Esophagus muscularis mucosa (tissue), 4 donors: ENCODE results near the gene TMEM127. TPM values are rescaled to one million over a fixed set of nuclear protein-coding genes. Genes with fewer than 3 reads are reported as not detected.

Experiments used
- DNase-seq: peaks from one replicate; pipeline ENCODE4 v3.0.0-alpha.2; 2017; ENCODE audit errors: extremely low spot score
- H3K27ac ChIP-seq, 4 donors: fragments of 200-600 bp; sonication (generic); replicated peaks in 1 of 4; 1 replicate in 3 of 4; 2 replicates in 1 of 4; pipeline ENCODE4 v1.5.1; 2016 to 2019; ENCODE audit warnings: mild to moderate bottlenecking in 1 of 4
- H3K27me3 ChIP-seq, 4 donors: fragments of 200-600 bp; sonication (generic); one replicate each; pipeline versions ENCODE4 v1.5.1 to v1.6.0; 2016 to 2019
- H3K36me3 ChIP-seq, 4 donors: fragments of 200-600 bp; sonication (generic); one replicate each; pipeline ENCODE4 v1.5.1; 2016 to 2019
- H3K4me1 ChIP-seq, 4 donors: fragments of 200-600 bp; sonication (generic); one replicate each; pipeline ENCODE4 v1.5.1; 2016 to 2019
- H3K4me3 ChIP-seq, 4 donors: fragments of 200-600 bp; sonication (generic); 1 replicate in 2 of 4; 2 replicates in 2 of 4; pipeline ENCODE4 v1.5.1; 2016 to 2019; ENCODE audit warnings: mild to moderate bottlenecking in 4 of 4, moderate library complexity in 1 of 4
- H3K9me3 ChIP-seq, 4 donors: fragments of 200-600 bp; sonication (generic); 1 replicate in 3 of 4; 2 replicates in 1 of 4; pipeline ENCODE4 v1.5.1; 2016 to 2019
- CTCF ChIP-seq, 3 experiments: fragments of 200-600 bp in 2 of 3; fragments of 450-650 bp in 1 of 3; sonication (generic) in 2 of 3; IDR thresholded peaks; one replicate each; pipeline ENCODE4 v1.5.1; 2017 to 2019; ENCODE audit warnings: antibody characterized with exemption in 3 of 3, mild to moderate bottlenecking in 2 of 3, moderate library complexity in 1 of 3
- EP300 ChIP-seq: sonication (generic); formaldehyde crosslinking; IDR thresholded peaks from one replicate; pipeline ENCODE4 v1.6.1; 2017; ENCODE audit warnings: antibody characterized with exemption
- POLR2A ChIP-seq: fragments of 450-650 bp; IDR thresholded peaks from one replicate; pipeline ENCODE4 v1.6.1; 2017; ENCODE audit warnings: antibody characterized with exemption, moderate library complexity, mild to moderate bottlenecking, low read depth
- POLR2AphosphoS5 ChIP-seq, 2 donors: sonication (generic); formaldehyde crosslinking; IDR thresholded peaks; one replicate each; pipeline ENCODE4 v1.6.1; 2017; ENCODE audit warnings: antibody characterized with exemption in 2 of 2
- WGBS: methylation state at CpG from one replicate; pipeline ENCODE4 v1.1.5; 2018; 5-methylcytosine and 5-hydroxymethylcytosine counted together
- intact Hi-C: fragments of 100-400 bp; cut with DNase I; formaldehyde crosslinking; loops from one replicate; pipeline ENCODE4 v1.15.1; 2023
- total RNA-seq, 4 donors: library from RNA; depleted of rRNA; stranded (reverse); fragments of >200 nt; gene quantifications; one replicate each; pipeline versions ENCODE4 v1.1.0 to v1.2.1, GENCODE V29; 2016

Gene TMEM127
- total RNA-seq, 4 donors from 2014 or later, result 42.8 to 72.0 (median 55.3) TPM

- TF ChIP-seq POLR2AphosphoS5 (IDR thresholded peaks at IDR 0.05) (peak; percentile 30), EP300 (no peak)
- Histone ChIP-seq H3K27me3 (no peaks in the 10 kb centered on the region), H3K27ac (peak overlapping the region; percentile 30 to 70 (median 57)), H3K4me3 (no peak overlapping the region), H3K36me3 (peaks cover 0 to 23% (median 7%) of the 10 kb centered on the region in 4 donors), H3K4me1 (peaks cover 0 to 30% (median 4%) of the 10 kb centered on the region in 4 donors), H3K9me3 (no peaks in the 10 kb centered on the region)
- 67% methylated on average over 5 of the region's 5 CpGs for WGBS
- intact Hi-C loops, result no loop called here
- no peak for DNase-seq
These were observed 23.7 kb downstream of the TMEM127 start for GRCh38 chr2:96241900-96242611.

- no peak for DNase-seq
- H3K4me3 ChIP-seq, result no peak overlapping the region
- intact Hi-C loops, result no loop called here
- peaks cover 0 to 30% (median 4%) of the 10 kb centered on the region in 4 donors for H3K4me1 ChIP-seq
- WGBS, result 80% methylated on average over 1 of the region's 2 CpGs
- H3K9me3 ChIP-seq, result no peaks in the 10 kb centered on the region
- TF ChIP-seq POLR2AphosphoS5 (IDR thresholded peaks at IDR 0.05) (no peak), POLR2A (no peak), CTCF (IDR thresholded peaks at IDR 0.05) (no peak), EP300 (no peak)
- H3K27me3 ChIP-seq, result no peaks in the 10 kb centered on the region
- peak overlapping the region in 2 of 4 donors; percentile 47 to 67 for H3K27ac ChIP-seq
- H3K36me3 ChIP-seq, result peaks cover 0 to 23% (median 7%) of the 10 kb centered on the region in 4 donors
These were observed 24.6 kb downstream of the TMEM127 start for GRCh38 chr2:96241227-96241626.

GRCh38 chr2:96240341-96241038 is 25.3 kb downstream of the TMEM127 start:
- WGBS, result 95% methylated on average over 9 of the region's 9 CpGs
- peaks cover 0 to 23% (median 7%) of the 10 kb centered on the region in 4 donors for H3K36me3 ChIP-seq
- H3K27ac ChIP-seq, result no peak overlapping the region
- no peaks in the 10 kb centered on the region for H3K27me3 ChIP-seq
- TF ChIP-seq EP300, result no peak
- no peak for TF ChIP-seq POLR2AphosphoS5 (IDR thresholded peaks at IDR 0.05)
- no peak for TF ChIP-seq CTCF (IDR thresholded peaks at IDR 0.05)
- no peak for TF ChIP-seq POLR2A
- no peaks in the 10 kb centered on the region for H3K9me3 ChIP-seq
- no peak overlapping the region for H3K4me3 ChIP-seq
- H3K4me1 ChIP-seq, result peaks cover 0 to 30% (median 4%) of the 10 kb centered on the region in 4 donors
- intact Hi-C loops, result no loop called here
- DNase-seq, result no peak

GRCh38 chr2:96239745-96240264 is 26.0 kb downstream of the TMEM127 start:
- TF ChIP-seq EP300 (no peak), POLR2A (no peak), CTCF (IDR thresholded peaks at IDR 0.05) (no peak), POLR2AphosphoS5 (IDR thresholded peaks at IDR 0.05) (no peak)
- DNase-seq, result no peak
- 98% methylated on average over 9 of the region's 9 CpGs for WGBS
- H3K36me3 ChIP-seq, result peaks cover 0 to 23% (median 7%) of the 10 kb centered on the region in 4 donors
- no peaks in the 10 kb centered on the region for H3K9me3 ChIP-seq
- intact Hi-C loops, result no loop called here
- no peak overlapping the region for H3K27ac ChIP-seq
- H3K27me3 ChIP-seq, result no peaks in the 10 kb centered on the region
- no peak overlapping the region for H3K4me3 ChIP-seq
- H3K4me1 ChIP-seq, result peaks cover 0 to 30% (median 4%) of the 10 kb centered on the region in 4 donors

GRCh38 chr2:96239091-96239490 is 26.7 kb downstream of the TMEM127 start:
- intact Hi-C loops, result no loop called here
- no peak overlapping the region for H3K27ac ChIP-seq
- no peaks in the 10 kb centered on the region for H3K27me3 ChIP-seq
- no peak for DNase-seq
- no peaks in the 10 kb centered on the region for H3K9me3 ChIP-seq
- no peak overlapping the region for H3K4me3 ChIP-seq
- H3K4me1 ChIP-seq, result peaks cover 0 to 30% (median 4%) of the 10 kb centered on the region in 4 donors
- no peak for TF ChIP-seq POLR2A
- no peak for TF ChIP-seq EP300
- no peak for TF ChIP-seq POLR2AphosphoS5 (IDR thresholded peaks at IDR 0.05)
- no peak for TF ChIP-seq CTCF (IDR thresholded peaks at IDR 0.05)
- 76% methylated on average over 3 of the region's 3 CpGs for WGBS
- H3K36me3 ChIP-seq, result peaks cover 0 to 23% (median 7%) of the 10 kb centered on the region in 4 donors
